CD4-positive, alpha-beta T cell treated with Interleukin-21 for 1 hour (primary cell): Measurements from ENCODE around the gene OSBPL7.

ENCODE experiments used
- DNase-seq: peaks from one replicate; pipeline ENCODE4 v3.0.0-alpha.2; 2020

OSBPL7 gene

DNA sequence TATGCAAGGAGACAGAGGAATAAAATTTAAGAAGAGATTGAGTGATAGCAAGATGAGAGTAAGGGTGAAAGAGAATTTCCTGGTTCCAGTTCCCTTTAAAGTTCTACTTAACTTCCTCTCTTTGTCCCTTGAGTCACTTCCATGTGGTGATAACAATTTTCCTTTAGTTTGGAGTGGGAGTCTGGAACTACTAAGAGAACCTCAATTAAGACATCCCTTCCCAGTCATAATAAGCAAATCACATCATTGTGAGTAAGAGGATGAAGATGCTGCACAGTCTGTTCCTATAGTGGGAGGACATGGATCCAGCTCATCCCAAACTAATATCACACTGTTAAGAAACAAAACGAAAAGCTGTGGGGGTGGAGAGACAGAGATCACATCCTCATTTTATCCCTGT lies 64.2 kb downstream of the OSBPL7 start:
- no peak for DNase-seq
